BJ (cell line): ENCODE measurements around the gene CPEB3. TPM values are rescaled to one million over a fixed set of nuclear protein-coding genes. Genes with fewer than 3 reads are reported as not detected.

Source experiments
- CTCF ChIA-PET: fragments of 350-600 bp; formaldehyde crosslinking; extraction: SDS; loops from one replicate; lab custom pipeline; 2021; ENCODE audit warnings: antibody characterized with exemption, inconsistent platforms; lab: Yijun Ruan, JAX
- POLR2A ChIA-PET: fragments of 300-600 bp; sonication (Branson Sonifier 250); formaldehyde crosslinking; extraction: SDS; loops from one replicate; lab custom pipeline; 2021; ENCODE audit warnings: antibody characterized with exemption; lab: Charles Lee
- DNase-seq: peaks from one replicate; pipeline ENCODE4 v3.0.0-alpha.2; 2011; ENCODE audit warnings: low read depth
- H3K27me3 ChIP-seq: 2 replicates; pipeline ENCODE4 v1.6.0; 2011; ENCODE audit warnings: low read length; ENCODE audit not compliant: control insufficient read depth, insufficient read depth
- H3K36me3 ChIP-seq: 2 replicates; pipeline ENCODE4 v1.5.1; 2011; ENCODE audit warnings: low read length; ENCODE audit not compliant: control insufficient read depth, insufficient read depth
- H3K4me3 ChIP-seq: 2 replicates; pipeline ENCODE4 v1.5.1; 2011; ENCODE audit warnings: low read depth, mild to moderate bottlenecking, control low read depth, low read length
- polyA plus RNA-seq: library from polyadenylated mRNA; depleted of rRNA; stranded (reverse); fragments of >200 nt; gene quantifications from 2 replicates; pipeline ENCODE4 v1.2.3, GENCODE V29; 2011
- TF ChIP-seq, protein P1 (sequence below): IDR thresholded peaks from 2 replicates; pipeline ENCODE4 v1.5.1; 2011; ENCODE audit warnings: low read depth, mild to moderate bottlenecking, control low read depth, inconsistent platforms, low read length, moderate library complexity; ENCODE audit not compliant: insufficient read depth

CPEB3 gene
- polyA plus RNA-seq, 1 experiment, result 0.28 TPM

DNA sequence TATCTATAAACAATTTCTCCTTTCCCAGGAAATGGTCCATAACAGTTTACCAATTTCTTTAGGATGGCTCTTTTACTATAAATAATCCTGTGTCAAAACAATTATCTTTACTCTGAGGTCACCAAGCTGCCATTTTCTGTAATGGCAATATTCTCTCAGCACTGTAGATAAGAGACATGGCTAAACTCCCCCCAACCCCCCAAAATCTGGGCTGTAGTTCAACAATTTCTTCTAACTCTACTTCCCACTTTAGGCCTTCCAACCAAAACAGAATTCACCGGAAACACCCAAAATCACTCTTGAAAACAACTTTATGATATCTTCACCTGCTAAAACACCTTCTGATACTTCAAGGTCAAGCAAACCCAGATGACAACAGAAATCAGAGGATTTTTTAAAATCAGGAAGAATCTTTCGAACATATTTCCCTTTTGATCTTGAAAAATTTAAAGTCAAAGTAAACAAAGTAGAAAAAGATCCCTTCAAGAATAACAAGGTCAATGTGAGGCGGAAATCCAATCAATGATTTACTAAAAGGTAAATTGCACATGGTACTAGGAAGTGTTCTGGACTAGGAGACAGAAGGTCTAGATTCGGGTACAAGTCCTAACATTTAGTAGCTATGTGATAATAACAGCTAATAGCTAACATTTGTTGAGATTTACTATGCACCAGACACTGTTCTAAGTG, 176.8 kb downstream of the CPEB3 start:
- no peak for DNase-seq
- TF ChIP-seq, protein P1, sequence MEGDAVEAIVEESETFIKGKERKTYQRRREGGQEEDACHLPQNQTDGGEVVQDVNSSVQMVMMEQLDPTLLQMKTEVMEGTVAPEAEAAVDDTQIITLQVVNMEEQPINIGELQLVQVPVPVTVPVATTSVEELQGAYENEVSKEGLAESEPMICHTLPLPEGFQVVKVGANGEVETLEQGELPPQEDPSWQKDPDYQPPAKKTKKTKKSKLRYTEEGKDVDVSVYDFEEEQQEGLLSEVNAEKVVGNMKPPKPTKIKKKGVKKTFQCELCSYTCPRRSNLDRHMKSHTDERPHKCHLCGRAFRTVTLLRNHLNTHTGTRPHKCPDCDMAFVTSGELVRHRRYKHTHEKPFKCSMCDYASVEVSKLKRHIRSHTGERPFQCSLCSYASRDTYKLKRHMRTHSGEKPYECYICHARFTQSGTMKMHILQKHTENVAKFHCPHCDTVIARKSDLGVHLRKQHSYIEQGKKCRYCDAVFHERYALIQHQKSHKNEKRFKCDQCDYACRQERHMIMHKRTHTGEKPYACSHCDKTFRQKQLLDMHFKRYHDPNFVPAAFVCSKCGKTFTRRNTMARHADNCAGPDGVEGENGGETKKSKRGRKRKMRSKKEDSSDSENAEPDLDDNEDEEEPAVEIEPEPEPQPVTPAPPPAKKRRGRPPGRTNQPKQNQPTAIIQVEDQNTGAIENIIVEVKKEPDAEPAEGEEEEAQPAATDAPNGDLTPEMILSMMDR, result no peak
- ChIA-PET CTCF (no interaction called here), POLR2A (no interaction called here)
- Histone ChIP-seq H3K4me3 (no peak overlapping the region), H3K27me3 (no peaks in the 10 kb centered on the region), H3K36me3 (no peaks in the 10 kb centered on the region)

DNA sequence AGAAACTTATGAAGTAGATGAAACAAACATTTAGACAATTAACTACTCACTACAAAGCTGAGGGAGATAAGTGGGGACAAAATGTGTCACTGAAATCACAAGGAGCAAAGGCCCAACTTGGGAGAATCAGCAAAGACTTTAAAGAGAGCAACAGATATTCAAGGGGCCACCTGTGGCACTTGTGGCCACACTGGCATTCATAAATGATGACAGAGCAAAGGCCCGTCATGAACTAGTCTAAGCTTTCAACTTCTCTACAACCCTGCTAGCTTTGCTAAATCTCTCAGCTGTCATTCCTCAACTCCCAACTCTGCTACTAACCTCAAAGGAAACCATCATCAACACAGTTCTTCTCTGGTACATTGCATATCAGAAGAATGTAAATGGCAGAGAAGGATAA, 178.4 kb downstream of the CPEB3 start:
- TF ChIP-seq, protein P1, result no peak
- Histone ChIP-seq H3K4me3 (no peak overlapping the region), H3K27me3 (no peaks in the 10 kb centered on the region), H3K36me3 (no peaks in the 10 kb centered on the region)
- ChIA-PET POLR2A (no interaction called here), CTCF (interaction anchor here (0.8 kb wide), 1 partner anchor 14 kb away, joined by 3 read pairs; no protein-coding TSS in a partner anchor)
- no peak for DNase-seq

DNA sequence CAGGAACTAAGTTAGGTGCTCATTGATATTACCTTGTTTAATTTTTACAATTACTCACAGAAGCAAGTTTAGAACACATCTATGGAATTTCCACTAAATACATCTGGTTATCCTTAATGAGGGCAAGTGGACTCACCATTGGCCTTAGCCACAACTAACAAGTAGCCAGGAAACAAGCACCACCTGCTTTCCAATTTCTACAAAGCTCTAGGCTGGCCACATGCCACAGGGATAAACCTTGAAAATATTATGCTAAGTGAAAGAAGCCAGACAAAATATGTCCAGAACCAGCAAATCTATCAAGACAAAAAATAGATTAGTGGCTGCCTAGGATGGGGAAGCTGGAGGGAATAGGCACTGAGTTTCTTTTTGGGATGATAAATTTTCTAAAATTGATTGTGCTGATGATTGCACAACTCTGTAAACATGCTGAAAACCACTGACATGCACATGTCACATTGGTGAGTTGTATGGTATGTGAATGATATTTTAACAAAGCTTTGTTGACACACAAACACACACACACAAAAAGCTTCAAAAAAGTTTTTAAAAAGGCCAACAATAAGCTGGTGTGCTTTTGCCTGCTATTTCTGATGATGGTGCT, 179.4 kb downstream of the CPEB3 start:
- Histone ChIP-seq H3K4me3 (no peak overlapping the region), H3K36me3 (no peaks in the 10 kb centered on the region), H3K27me3 (no peaks in the 10 kb centered on the region)
- TF ChIP-seq, protein P1, result no peak
- ChIA-PET POLR2A (no interaction called here), CTCF (interaction anchor here (1.0 kb wide), 1 partner anchor 36 kb away, joined by 3 read pairs; no protein-coding TSS in a partner anchor)
- no peak for DNase-seq

DNA sequence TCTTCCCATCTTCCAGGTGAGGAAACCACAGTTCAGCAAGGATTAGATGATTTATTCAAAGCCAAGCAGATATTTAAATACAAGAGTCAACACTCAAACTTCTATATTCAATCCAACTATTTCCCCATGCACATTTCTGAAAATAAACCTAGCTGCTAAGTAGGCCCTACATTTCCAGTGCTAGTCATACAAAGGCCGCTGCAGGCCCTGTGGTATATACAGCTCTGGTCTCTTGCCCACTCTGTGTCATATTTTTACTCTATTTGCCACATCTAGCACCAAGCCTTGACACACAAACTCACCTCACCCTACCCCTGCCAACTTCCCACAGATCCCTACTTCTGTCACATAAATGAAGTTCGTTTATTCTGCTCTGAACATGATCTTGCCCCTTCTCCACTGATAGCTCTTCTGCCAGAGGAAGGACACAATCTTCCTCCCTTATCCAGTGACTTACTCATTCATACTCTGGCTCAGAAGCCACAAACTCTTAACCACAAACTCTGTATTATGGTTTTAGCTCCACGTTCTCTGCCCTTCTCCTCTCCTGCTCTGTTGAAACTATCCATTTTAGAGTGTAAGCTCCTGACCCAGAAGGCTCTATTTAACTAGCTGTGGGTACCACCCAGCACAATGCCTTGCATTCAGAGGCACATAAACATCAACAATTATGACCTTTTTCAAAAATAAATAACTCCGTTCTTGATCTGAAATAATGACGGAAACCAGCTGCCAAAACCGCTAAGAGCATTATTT, 180.7 kb downstream of the CPEB3 start:
- DNase-seq, result no peak
- TF ChIP-seq, protein P1, result no peak
- Histone ChIP-seq H3K27me3 (no peaks in the 10 kb centered on the region; the same call in 1 of the 2 replicates), H3K4me3 (no peak overlapping the region), H3K36me3 (no peaks in the 10 kb centered on the region)
- ChIA-PET POLR2A (no interaction called here), CTCF (interaction anchor here (1.1 to 1.3 kb wide), 3 partner anchors 10 to 23 kb away, joined by 3 to 5 read pairs (median 4); no protein-coding TSS in a partner anchor)

DNA sequence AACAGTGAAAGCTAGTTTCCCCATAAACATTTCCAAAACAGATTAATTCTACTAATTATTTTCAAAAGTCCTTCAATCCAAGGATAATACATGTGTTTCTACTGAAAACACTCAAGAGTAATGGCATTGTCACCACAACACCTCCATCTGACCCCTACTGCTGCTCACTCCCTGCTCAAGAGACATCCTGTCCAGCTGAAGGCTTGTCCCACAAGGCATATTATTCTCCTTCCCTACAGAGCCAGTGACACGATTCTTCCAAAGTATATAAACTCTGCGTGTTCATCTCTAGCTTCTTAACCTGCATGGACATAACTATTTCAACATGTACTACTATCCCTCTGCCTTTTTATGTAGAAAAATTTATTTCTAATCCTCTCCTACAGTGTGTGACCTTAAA, 182.1 kb downstream of the CPEB3 start:
- H3K36me3 ChIP-seq, result no peaks in the 10 kb centered on the region
- no peak for DNase-seq
- POLR2A ChIA-PET, result no interaction called here
- TF ChIP-seq, protein P1, result no peak
- CTCF ChIA-PET, result interaction anchor here (1.3 kb wide), 1 partner anchor 8 kb away, joined by 4 read pairs; no protein-coding TSS in a partner anchor
- no peak overlapping the region for H3K4me3 ChIP-seq
- no peaks in the 10 kb centered on the region; the same call in none of the 2 replicates for H3K27me3 ChIP-seq
